Measurements from ENCODE around the gene PROX1.

The PROX1 gene, protein sequence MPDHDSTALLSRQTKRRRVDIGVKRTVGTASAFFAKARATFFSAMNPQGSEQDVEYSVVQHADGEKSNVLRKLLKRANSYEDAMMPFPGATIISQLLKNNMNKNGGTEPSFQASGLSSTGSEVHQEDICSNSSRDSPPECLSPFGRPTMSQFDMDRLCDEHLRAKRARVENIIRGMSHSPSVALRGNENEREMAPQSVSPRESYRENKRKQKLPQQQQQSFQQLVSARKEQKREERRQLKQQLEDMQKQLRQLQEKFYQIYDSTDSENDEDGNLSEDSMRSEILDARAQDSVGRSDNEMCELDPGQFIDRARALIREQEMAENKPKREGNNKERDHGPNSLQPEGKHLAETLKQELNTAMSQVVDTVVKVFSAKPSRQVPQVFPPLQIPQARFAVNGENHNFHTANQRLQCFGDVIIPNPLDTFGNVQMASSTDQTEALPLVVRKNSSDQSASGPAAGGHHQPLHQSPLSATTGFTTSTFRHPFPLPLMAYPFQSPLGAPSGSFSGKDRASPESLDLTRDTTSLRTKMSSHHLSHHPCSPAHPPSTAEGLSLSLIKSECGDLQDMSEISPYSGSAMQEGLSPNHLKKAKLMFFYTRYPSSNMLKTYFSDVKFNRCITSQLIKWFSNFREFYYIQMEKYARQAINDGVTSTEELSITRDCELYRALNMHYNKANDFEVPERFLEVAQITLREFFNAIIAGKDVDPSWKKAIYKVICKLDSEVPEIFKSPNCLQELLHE

DNA sequence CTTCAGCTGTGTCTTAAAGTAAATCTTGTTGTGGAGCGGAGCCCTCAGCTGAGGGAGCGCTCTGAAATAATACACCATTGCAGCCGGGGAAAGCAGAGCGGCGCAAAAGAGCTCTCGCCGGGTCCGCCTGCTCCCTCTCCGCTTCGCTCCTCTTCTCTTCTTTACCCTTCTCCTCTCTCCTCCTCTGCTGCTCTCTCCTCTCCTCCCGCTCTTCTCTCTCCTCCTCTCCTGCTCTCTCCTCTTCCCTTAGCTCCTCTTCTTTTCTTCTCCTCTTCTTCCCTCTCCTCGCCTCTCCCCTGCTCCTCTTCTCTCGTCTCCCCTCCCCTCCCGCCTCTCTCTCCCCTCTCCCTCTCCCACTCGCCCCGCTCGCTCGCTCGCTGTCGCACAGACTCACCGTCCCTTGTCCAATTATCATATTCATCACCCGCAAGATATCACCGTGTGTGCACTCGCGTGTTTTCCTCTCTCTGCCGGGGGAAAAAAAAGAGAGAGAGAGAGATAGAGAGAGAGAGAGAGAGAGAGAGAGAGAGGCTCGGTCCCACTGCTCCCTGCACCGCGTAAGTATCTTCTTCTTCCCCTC, at the start of gene PROX1:
Gene PROX1 (plus strand): TSS at position 47 of the 580 bp plus-strand sequence. CDS start 8,563 bp downstream, outside the sequence.
- DNase-seq: peak; percentile 77

DNA sequence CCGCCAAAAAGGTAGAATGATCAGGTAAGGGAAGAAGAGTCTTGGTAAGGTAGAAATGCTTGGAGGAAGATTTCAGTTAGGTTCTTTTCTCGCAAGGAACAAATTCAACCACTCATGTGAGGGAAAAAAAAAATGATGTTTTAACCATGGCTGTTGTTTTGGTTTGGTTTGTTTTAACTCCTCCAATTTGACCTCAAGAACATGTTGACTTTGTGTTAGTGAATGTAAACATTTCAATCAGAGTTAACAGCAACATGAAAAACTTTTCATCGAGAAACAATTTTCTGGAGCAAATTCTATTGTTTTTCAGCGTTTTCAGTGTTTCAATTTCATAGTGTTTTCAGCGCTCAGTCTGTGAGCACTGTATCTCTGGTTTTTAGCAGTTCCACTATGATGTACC, 49.0 kb upstream of the PROX1 start:
- no peak for DNase-seq

GRCh38 chr1:213939888-213940287, 47.9 kb upstream of the PROX1 start:
- no peak for DNase-seq

DNA sequence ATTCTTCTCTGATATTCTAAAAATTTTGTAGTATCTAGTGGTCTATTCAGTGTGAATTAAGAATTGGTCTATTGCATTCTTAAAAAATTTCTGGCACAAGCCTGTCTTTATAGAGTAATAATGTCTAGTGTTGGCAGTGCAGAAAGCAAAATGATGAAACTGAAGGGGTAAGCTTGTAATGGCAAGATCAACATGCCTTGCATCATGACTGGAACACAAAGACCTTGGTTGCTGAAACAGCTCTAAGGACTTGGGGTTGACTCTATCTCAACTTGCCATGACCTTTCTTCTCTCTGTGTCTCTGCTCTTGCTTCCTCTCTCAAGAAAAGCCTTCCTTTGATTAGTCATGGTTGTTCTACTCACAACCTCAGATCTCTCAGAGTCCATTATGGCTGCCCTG, 46.8 kb upstream of the PROX1 start:
- no peak for DNase-seq

DNA sequence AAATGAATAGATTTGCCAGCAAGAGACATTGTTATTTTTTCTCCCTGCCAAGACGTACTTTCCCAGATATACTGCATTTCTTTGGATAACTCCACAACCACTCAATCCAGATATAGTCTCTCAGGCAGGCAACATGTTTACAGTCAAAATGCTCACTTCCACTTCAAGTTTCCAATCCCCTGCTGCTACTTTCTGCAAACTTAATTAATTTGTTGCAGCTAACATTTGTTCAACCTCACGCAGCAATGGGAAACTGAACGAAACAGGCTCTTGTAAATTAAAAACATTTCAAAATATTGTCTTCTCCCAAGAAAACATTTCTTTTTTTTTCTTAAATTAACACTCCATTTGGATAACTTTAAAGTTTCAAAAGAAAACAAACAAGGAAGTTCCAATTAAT, 45.7 kb upstream of the PROX1 start:
- no peak for DNase-seq

DNA sequence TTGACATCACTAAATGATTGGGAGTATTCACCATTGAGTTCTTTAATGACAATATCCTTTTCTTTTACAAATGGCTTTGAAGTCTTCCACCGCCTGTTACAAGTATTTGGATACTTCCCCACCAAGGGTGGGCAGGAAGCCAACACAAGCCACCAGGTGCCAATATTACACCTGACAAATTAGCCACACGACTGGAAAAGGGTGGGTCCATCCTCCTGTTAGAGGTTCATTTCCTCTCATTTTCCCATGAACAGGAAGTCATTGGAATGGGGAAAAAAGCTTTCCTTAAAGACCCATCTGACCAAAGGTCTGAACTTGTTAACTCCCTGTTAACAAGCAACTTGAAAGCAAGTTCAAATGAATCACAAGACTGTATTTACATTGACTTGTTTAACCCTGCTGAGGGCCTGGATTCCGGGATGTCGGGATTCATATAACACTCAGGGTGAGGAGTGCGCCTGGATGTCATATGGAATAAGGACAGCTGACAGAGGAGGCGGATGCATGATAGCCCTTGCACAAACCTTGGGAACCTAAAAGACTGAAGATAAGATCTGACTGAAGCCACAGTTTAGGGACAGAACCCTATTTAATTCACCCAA, 40.5 kb upstream of the PROX1 start:
- DNase-seq: peak; percentile 38

- no peak for DNase-seq
Observed at GRCh38 chr1:213951876-213952275, 35.9 kb upstream of the PROX1 start.

- DNase-seq: no peak
Observed at GRCh38 chr1:213953806-213954205, 34.0 kb upstream of the PROX1 start.

- no peak for DNase-seq
Observed at GRCh38 chr1:213956295-213956770, 31.4 kb upstream of the PROX1 start.

DNA sequence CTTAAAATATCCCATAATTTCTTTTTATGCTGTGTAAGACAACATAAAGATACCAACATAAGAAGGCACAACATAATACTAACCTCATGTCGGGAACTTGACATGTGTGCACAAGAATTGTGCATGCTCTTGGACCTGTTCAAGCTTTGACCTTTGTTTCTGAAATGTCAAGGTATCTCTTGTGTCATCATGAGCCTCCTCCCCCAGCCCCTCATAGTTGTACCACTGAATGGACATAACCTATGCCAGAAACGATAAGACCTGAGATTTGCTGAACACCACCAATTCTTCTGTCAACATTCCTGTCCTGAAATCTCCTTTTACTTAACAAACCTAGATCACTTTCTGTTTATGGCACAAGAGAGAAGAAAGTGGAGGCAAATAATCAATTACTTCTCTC, 29.4 kb upstream of the PROX1 start:
- no peak for DNase-seq

- DNase-seq: no peak
Observed at GRCh38 chr1:213960963-213961362, 26.8 kb upstream of the PROX1 start.

GRCh38 chr1:213962508-213962907, 25.3 kb upstream of the PROX1 start:
- no peak for DNase-seq

DNA sequence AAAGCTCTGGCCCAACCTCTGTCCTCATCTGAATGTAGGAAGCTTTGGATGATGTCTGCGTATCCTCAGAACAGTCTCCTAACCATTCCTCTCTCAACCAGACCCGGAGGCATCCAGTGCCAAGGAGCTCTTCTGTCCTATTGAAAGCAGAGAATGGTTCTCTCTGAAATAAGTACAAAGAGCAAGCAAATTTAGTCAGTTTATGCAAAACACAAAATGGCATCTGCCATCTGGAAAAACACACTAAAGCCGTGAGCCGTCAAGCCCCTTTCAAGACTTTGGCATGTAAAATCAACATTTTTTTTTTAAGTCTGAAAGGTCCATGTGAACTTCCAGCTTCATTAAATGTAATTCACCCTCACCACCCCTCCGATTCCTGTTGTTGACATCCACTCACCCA, 21.7 kb upstream of the PROX1 start:
- no peak for DNase-seq

GRCh38 chr1:213968146-213968825, 19.5 kb upstream of the PROX1 start:
- DNase-seq: no peak

DNA sequence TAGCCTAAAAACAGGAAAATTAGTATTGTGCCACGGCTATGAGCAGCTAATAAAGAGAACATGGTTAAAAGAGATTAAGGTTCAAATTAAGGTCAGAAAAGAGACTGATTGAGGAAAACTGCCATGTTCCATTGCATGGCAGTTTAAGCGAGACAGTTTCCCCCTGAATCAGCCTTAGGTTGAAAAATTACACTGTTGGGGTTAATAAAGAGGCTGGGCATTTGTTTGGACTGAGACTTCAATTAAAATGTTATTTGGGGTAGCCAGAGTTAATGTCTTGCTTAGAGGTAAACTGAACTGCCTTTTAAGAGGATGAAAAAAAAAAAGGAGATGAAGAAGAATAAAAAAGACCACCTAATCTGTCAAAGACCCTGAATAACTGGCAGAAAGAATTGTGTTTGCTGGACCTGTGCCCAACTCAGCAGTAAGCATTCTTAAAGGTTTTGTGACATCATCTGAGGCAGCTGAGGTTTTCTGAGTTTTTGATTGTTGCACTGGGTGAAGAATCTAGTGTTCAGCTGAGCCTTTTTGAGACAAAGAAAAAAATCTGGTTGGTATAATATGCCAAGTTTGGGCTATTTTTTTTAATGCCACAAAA, 17.7 kb upstream of the PROX1 start:
- DNase-seq: no peak

- no peak for DNase-seq
Observed at GRCh38 chr1:213972141-213972540, 15.6 kb upstream of the PROX1 start.

- no peak for DNase-seq
Observed at GRCh38 chr1:213973129-213973528, 14.6 kb upstream of the PROX1 start.

DNA sequence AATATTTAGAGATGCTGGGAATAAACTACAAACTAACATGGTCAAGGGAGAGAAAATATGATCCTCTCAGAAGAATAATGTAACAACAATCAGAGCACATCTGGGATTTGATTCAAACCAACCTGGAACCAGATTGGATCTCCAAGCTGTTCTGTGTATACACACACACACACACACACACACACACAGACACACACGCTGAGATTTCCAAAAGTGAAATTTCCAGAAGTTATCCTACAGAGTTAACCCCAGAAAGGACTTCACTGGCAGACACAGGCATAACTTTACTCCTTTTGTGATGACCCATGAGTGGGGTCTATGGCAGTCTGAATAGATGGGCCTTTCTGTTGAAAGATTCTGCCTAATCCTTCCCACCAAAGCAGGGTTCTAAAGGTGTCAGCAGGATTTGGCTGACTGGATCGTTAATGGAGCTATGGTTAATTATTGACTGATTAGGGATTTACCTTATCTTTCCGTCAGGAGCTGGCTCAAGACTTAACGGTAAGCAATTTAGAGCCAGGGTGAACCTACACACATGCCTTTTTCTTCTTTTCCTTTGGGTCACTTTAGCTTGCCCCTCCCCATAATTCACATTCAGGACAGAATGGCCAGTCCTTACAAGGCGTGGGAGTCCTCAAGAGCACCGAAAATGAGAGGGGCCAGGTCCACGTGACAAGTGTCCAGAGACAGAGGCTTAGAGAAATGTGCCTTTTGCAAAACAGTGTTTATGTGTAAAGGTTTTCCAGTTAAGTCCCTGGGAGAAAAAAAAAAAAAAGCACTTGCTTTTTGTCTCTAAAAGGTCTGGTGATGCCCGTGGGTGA, 10.9 kb upstream of the PROX1 start:
- no peak for DNase-seq

- no peak for DNase-seq
Observed at GRCh38 chr1:213977486-213977842, 10.3 kb upstream of the PROX1 start.

DNA sequence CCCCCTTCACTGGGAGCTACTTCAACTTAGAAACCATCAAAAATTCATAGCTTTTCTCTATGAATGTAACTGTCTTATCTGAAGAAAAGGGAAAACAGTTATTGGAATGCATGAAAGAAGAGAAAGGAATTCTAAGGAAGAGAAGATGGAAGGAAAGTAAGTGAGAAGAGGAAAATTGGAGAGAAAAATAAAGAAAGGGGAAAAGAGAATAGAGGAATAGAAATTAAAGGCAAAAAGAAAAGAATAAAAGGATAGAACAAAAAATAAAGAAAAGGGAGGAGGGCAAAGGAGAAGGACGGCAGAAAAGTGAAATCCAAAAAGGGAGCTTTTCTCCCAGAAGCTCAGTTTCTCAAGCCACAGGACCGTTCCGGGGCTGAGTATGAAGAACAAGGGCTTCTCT, 9.9 kb upstream of the PROX1 start:
- no peak for DNase-seq

DNA sequence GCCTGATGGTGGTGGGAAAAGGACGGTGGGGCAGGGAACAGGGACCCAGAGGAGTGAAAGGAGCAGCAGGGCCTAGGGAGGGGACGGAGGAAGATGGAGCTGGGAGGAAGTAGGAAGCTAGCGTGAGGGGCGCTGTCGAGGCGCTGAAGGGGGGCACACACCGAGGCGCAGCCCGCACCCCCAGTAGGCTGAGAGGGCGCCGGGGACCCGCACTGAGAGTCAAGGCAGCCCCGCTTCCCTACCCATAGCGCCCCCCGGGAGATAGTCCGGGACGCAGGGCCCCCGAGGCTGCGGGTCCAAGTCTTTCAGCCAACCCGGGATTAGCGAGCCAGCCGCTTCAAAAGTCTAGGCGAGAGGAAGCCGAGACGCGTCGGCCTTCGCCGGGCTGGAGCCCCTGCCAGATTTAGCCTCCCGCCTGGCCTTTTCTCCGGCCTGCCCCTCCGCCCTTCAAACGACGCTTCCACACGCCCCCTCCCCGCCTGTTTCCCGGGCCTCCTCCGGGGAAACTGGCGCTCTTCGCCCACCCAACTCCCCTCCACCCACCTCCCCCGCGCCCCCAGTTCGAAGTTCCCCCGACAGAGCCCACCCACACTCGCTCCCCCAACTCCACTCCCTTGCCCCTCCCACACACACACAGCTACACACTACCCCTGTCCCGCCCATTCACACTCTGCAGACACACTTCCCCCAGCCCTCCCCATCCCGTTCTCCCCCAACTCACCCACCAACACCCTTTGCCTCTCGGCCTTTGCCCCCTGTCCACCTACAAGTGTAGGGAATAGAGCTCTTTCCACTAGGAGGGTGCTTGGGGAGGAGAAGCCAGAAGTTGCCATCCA, 7.8 kb upstream of the PROX1 start:
- DNase-seq: no peak
